ENCODE measurements around the gene SPOP. TPM values are rescaled to one million over a fixed set of nuclear protein-coding genes. Genes with fewer than 3 reads are reported as not detected.

Gene SPOP
- total and polyA plus RNA-seq, 9 of the 15 experiments (the other 6 are each of a cell fraction or from before 2014, with no cell fraction given), result 34.2 to 65.9 (median 39.7) TPM

- TF ChIP-seq MGA (IDR thresholded peaks at IDR 0.05) (no peak; the same call in 1 of the 2 replicates), CCNT2 (IDR thresholded peaks at IDR 0.05; ENCODE audit: borderline replicate concordance, extremely low read depth, insufficient read length, low read depth, low read length) (peak; percentile 57), ZEB2 (IDR thresholded peaks at IDR 0.05) (peak; percentile 72; the same call in 1 of the 2 replicates), KDM4B (IDR thresholded peaks at IDR 0.05; ENCODE audit: borderline replicate concordance in 2 of 2, low read depth in 1 of 2) (peak in 1 of 2 experiments; percentile 26; a peak in 1 of 4 replicates), HOMEZ (CRISPR knock-in tag; IDR thresholded peaks at IDR 0.05) (no peak), DMBX1 (CRISPR knock-in tag; IDR thresholded peaks at IDR 0.05; ENCODE audit: borderline replicate concordance) (no peak), JUND (IDR thresholded peaks at IDR 0.05; ENCODE audit: borderline replicate concordance, low read depth, low read length) (peak; percentile 72; the same call in 1 of the 2 replicates), JUND (tag; IDR thresholded peaks at IDR 0.05; ENCODE audit: borderline replicate concordance, low read depth, low read length) (no peak), ZNF263 (CRISPR knock-in tag; IDR thresholded peaks at IDR 0.05; ENCODE audit: borderline replicate concordance) (peak; percentile 47; the same call in 1 of the 2 replicates), KLF6 (CRISPR knock-in tag; IDR thresholded peaks at IDR 0.05; ENCODE audit: borderline replicate concordance) (no peak), HSF4 (CRISPR knock-in tag; IDR thresholded peaks at IDR 0.05; ENCODE audit: borderline replicate concordance) (no peak), ZKSCAN3 (CRISPR knock-in tag; IDR thresholded peaks at IDR 0.05) (no peak), BMI1 (IDR thresholded peaks at IDR 0.05; ENCODE audit: low read length) (no peak)
These were observed 30.0 kb upstream of the SPOP start, which contains the start of gene SLC35B1 (continued) for GRCh38 chr17:49707608-49708514.
